ENCODE data around the gene PXYLP1.

Gene PXYLP1

GRCh38 chr3:141271279-141272030 lies 39.8 kb downstream of the PXYLP1 start:
- TF ChIP-seq, protein P1, sequence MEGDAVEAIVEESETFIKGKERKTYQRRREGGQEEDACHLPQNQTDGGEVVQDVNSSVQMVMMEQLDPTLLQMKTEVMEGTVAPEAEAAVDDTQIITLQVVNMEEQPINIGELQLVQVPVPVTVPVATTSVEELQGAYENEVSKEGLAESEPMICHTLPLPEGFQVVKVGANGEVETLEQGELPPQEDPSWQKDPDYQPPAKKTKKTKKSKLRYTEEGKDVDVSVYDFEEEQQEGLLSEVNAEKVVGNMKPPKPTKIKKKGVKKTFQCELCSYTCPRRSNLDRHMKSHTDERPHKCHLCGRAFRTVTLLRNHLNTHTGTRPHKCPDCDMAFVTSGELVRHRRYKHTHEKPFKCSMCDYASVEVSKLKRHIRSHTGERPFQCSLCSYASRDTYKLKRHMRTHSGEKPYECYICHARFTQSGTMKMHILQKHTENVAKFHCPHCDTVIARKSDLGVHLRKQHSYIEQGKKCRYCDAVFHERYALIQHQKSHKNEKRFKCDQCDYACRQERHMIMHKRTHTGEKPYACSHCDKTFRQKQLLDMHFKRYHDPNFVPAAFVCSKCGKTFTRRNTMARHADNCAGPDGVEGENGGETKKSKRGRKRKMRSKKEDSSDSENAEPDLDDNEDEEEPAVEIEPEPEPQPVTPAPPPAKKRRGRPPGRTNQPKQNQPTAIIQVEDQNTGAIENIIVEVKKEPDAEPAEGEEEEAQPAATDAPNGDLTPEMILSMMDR (IDR thresholded peaks at IDR 0.05; ENCODE audit: control insufficient read depth, insufficient read depth, low read depth, low read length, missing control alignments): no peak

GRCh38 chr3:141272906-141273662 lies 41.5 kb downstream of the PXYLP1 start:
- H3K4me3 ChIP-seq (ENCODE audit: control insufficient read depth, low read depth, low read length): no peak overlapping the region
- TF ChIP-seq, protein P1 (IDR thresholded peaks at IDR 0.05; ENCODE audit: control insufficient read depth, insufficient read depth, low read depth, low read length, missing control alignments): no peak
- no peak for DNase-seq (ENCODE audit: low read depth)

More at GRCh38 chr3:141271279-141272030, 39.8 kb downstream of the PXYLP1 start:
- H3K4me3 ChIP-seq (ENCODE audit: control insufficient read depth, low read depth, low read length): no peak overlapping the region
- DNase-seq (ENCODE audit: low read depth): no peak

GRCh38 chr3:141273700-141274410 lies 42.2 kb downstream of the PXYLP1 start:
- DNase-seq (ENCODE audit: low read depth): no peak
- H3K4me3 ChIP-seq (ENCODE audit: control insufficient read depth, low read depth, low read length): no peak overlapping the region
- TF ChIP-seq, protein P1 (IDR thresholded peaks at IDR 0.05; ENCODE audit: control insufficient read depth, insufficient read depth, low read depth, low read length, missing control alignments): no peak

- H3K4me3 ChIP-seq (ENCODE audit: control insufficient read depth, low read depth, low read length): no peak overlapping the region
- TF ChIP-seq, protein P1 (IDR thresholded peaks at IDR 0.05; ENCODE audit: control insufficient read depth, insufficient read depth, low read depth, low read length, missing control alignments): no peak
- DNase-seq (ENCODE audit: low read depth): no peak
Measured at GRCh38 chr3:141274411-141275031, 42.9 kb downstream of the PXYLP1 start.

- no peak for DNase-seq (ENCODE audit: low read depth)
- TF ChIP-seq, protein P1 (IDR thresholded peaks at IDR 0.05; ENCODE audit: control insufficient read depth, insufficient read depth, low read depth, low read length, missing control alignments): no peak
- no peak overlapping the region for H3K4me3 ChIP-seq (ENCODE audit: control insufficient read depth, low read depth, low read length)
Measured at GRCh38 chr3:141275032-141275422, 43.4 kb downstream of the PXYLP1 start.

DNA sequence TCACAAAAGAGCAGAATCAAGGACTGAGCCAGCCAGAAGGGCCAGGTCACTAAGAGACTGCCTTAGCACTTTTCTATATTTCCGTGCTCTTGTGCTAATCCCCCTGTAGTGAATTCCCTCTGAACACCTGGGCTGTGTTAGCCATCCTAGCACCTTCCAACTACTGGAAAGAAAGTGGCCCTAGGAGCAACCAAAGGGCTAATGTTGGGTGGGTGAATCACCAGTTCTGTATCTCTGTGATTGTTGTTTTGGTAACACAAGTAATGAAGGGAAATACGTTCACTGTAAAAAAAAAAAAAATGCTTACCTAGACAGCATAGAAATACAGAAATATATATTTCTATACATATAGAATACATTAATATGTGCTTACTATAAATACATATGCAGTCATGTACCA lies 43.9 kb downstream of the PXYLP1 start:
- H3K4me3 ChIP-seq (ENCODE audit: control insufficient read depth, low read depth, low read length): no peak overlapping the region

More for the DNA sequence above, 43.9 kb downstream of the PXYLP1 start:
- TF ChIP-seq, protein P1 (IDR thresholded peaks at IDR 0.05; ENCODE audit: control insufficient read depth, insufficient read depth, low read depth, low read length, missing control alignments): no peak
- DNase-seq (ENCODE audit: low read depth): no peak
